Frontal cortex (tissue), 4 donors: ENCODE results near the gene ACOT7. TPM values are rescaled to one million over a fixed set of nuclear protein-coding genes. Genes with fewer than 3 reads are reported as not detected.

ENCODE experiments used
- DNase-seq, 2 donors: peaks; one replicate each; pipeline ENCODE4 v3.0.0; 2012; ENCODE audit warnings: low spot score in 2 of 2
- FAIRE-seq: peaks from 2 replicates; lab custom pipeline; 2012; peaks lifted over from hg19 to GRCh38; lab: Jason Lieb, UNC
- total RNA-seq: library from RNA; depleted of rRNA; stranded (reverse); fragments of >200 nt; gene quantifications from one replicate; pipeline ENCODE4 v1.2.3, GENCODE V29; 2014
- donor health status: control.
- donor health status: control.
- donor health status: control.

The ACOT7 gene
- total RNA-seq, 1 donor from 2014 or later = 40.8 TPM

GRCh38 chr1:6424619-6425593, 31.3 kb upstream of the ACOT7 start, which contains the start of gene ESPN:
Gene ESPN, plus strand, starts transcription at chr1:6424776. Its CDS starts 180 bp downstream, at chr1:6424956.
- DNase-seq (no peak), FAIRE-seq (no peak)

DNA sequence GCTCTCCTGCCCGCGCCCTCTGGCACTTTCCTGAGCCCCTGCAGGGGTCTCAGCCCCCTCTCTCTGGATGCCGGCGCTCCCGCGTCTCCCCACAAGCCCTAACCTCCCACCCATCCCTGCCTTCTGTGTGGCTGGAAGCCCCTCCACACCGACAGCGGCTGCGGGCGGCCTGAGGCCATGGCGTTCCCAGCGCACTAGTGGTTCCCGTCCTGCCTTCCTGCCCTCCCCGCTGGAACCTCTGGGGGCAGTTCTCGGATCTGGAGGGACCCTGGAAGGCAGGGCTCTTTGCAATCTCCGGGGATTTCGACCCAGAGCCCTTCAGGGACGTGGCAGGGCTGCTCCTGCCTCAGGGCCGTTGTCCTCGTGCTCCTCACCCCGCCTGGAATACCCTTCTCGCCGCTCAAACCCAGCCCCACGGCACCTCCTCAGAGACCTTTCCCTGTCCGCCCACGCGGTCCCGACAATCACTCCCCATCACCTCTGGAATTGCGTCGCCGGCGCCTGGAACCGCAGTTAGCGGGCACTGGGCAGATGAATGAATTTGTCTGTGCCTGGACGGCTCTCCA, 30.5 kb upstream of the ACOT7 start:
- FAIRE-seq (no peak), DNase-seq (no peak)

DNA sequence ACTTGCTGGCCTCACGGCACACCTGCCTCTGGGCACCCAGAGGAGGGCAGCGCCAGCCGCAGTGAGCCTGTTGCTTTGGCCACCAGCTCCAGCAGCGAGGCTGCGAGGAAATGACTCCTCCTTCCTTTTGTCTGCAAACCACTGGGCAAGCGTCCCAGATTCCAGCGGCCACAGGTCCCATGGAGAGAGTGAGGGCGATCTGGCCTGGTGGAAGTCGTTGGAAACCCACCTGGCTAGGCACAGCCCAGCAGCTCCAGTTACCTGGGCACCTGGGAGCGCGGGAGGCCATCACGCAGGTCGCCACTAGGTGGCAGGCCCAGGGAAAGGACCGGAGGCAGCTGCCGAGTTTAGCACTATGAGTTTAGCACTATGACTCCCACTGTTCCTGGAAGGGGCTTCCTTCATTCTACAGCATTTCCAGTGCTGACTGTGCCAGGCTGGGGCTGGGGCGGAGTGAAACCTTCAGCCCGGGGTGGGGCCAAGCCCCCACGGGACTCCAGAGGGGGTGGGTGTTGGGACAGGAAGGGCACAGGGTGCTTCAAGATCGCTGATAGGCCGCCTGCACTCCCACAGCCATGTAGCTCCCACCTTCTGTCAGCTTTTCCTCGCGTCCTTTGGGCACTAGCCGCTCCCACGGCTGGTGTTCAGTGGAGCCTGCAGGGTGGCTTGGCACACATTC, 29.9 kb upstream of the ACOT7 start:
- DNase-seq = peak in 1 of 2 donors; percentile 67
- FAIRE-seq = no peak

GRCh38 chr1:6421266-6421665, 27.7 kb upstream of the ACOT7 start:
- no peak for DNase-seq

DNA sequence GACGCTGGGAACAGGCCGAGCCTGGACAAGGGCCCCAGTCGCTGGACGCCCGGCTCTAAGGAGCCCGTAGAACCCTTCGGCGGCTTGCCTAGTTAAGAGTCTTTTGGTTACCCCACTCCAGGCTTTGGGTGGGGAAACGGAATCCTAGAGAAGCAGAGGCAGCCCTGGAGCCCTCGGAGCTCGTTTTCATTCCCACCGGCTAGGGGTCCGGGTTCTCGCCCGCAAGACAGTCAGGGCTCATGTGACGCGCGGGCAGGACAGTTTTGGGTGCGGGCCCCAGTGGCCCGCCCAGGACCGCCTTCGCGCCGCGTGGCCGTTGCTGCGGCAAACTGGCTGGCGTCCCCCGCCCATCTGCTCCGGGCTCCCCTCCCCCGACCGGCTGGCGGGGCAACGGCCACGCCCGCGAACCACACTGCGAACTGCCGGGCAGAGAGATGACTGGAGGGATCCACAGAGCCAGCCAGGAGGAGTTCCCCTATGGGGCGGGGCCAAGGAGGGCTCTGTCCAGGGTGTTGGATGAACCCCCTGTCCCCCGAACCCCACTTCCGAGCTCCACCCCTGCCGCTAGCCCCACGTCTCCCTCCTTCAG, 27.0 kb upstream of the ACOT7 start:
- no peak for DNase-seq
- no peak for FAIRE-seq

More at GRCh38 chr1:6421266-6421665, 27.7 kb upstream of the ACOT7 start:
- no peak for FAIRE-seq

GRCh38 chr1:6419804-6420453, 26.4 kb upstream of the ACOT7 start, which contains the start of gene HES2:
Gene HES2, minus strand, starts transcription at chr1:6419919. Its CDS starts 99 bp downstream, at chr1:6419820.
- peak; percentile 49 to 52 for DNase-seq
- no peak for FAIRE-seq

GRCh38 chr1:6419397-6419803, 25.8 kb upstream of the ACOT7 start:
- no peak for FAIRE-seq
- no peak for DNase-seq

- no peak for DNase-seq
- no peak for FAIRE-seq
Measured at GRCh38 chr1:6418668-6419396, 25.3 kb upstream of the ACOT7 start.

GRCh38 chr1:6417961-6418667, 24.5 kb upstream of the ACOT7 start:
- DNase-seq (no peak), FAIRE-seq (no peak)

DNA sequence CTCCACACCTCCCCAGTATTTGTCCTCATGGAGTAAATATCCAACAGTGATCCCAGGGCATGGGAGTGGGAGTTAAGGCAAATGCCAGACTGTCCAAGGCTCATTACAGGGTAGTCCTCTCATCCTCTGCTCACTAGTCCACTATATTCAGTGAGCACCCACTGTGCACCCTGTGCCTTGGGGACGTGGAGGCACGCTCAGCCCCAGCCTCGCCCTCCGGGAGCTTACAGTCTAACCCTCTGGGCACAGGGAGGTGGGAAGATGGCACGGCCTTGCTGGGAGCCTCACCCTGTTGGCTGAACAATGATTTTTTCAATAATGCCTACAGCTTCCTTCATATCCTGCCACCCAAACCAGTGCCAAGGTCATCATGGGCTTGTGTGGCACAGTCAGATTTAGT, 23.3 kb upstream of the ACOT7 start:
- no peak for DNase-seq
- no peak for FAIRE-seq

DNA sequence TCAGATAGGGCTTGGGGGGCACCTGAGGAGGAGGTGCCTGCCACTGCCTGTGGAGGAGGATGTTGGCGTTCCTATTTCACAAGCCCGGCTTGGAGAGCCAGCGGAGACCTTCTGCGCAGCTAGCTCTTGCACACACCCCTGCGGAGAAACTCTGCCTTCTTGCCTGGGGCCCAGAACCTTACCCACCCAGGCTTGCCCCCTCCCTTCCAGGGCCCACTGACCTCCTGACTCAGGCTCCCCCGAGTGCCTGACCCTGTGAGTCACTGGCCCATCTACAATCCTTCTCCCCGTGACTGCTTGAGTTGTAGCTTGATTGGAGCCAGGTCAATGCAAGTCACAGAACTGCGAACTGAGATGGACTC, 22.7 kb upstream of the ACOT7 start:
- no peak for FAIRE-seq
- DNase-seq = no peak

- FAIRE-seq = no peak
- DNase-seq = no peak
Measured at GRCh38 chr1:6414881-6415626, 21.5 kb upstream of the ACOT7 start.

GRCh38 chr1:6414443-6414844, 20.9 kb upstream of the ACOT7 start:
- peak in 1 of 2 donors; percentile 37 for DNase-seq
- FAIRE-seq = no peak

DNA sequence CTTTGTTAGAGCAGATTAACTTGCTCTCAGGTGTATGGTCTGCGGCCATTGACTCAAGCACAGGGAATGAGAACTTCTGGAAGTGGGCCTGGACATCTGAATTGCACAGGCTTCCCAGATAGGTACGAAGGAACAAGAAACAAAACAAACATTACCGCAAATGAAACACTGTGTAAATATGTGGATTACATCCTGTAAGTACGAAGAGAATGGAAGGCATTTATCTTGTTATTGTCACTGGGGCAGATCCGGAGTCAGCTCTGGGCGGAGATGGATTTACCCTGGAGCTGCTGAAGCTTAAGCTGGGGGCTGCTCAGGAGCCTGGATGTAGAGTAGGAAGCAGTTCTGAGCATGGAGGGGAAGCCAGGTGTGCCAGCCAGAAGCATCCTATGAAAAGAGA, 19.3 kb upstream of the ACOT7 start:
- DNase-seq (no peak), FAIRE-seq (no peak)

GRCh38 chr1:6410248-6410893, 16.8 kb upstream of the ACOT7 start:
- no peak for FAIRE-seq

GRCh38 chr1:6409733-6410132, 16.2 kb upstream of the ACOT7 start:
- no peak for DNase-seq

More at GRCh38 chr1:6410248-6410893, 16.8 kb upstream of the ACOT7 start:
- no peak for DNase-seq

GRCh38 chr1:6409053-6409452, 15.5 kb upstream of the ACOT7 start:
- DNase-seq = no peak
- no peak for FAIRE-seq

More at GRCh38 chr1:6409733-6410132, 16.2 kb upstream of the ACOT7 start:
- no peak for FAIRE-seq
